A549 (cell line): Measurements from ENCODE around the gene DYNC2H1.

Experiments
- BHLHE40 ChIP-seq: IDR thresholded peaks from 2 replicates; pipeline ENCODE4 v1.6.1; 2012; ENCODE audit warnings: low read depth, low read length, inconsistent platforms
- CTCF ChIP-seq: fragments of >200 bp; sonication (Bioruptor Twin); formaldehyde crosslinking; IDR thresholded peaks from 3 replicates; pipeline ENCODE4 v1.5.1; 2016
- HES2 ChIP-seq: fragments of >200 bp; sonication (Bioruptor Twin); formaldehyde crosslinking; IDR thresholded peaks from 2 replicates; pipeline ENCODE4 v1.6.1; 2016
- POLR2A ChIP-seq: IDR thresholded peaks from 2 replicates; pipeline ENCODE4 v1.6.1; 2012; ENCODE audit warnings: mild to moderate bottlenecking, low read length

GRCh38 chr11:103281301-103281700 lies 172.1 kb downstream of the DYNC2H1 start:
- TF ChIP-seq CTCF = no peak
- TF ChIP-seq BHLHE40 = no peak
- no peak for TF ChIP-seq POLR2A
- TF ChIP-seq HES2 = no peak
